Memory B cell (primary cell): ENCODE results near the gene CTH.

Experiments used
- ATAC-seq: fragments of 150-1000 bp; cut with Tn5 transposase; 2 replicates; pipeline ENCODE4 v1.10.0; 2021; ENCODE audit warnings: low read depth, mild to moderate bottlenecking, moderate library complexity
- DNase-seq, 2 donors: peaks; one replicate each; pipeline ENCODE4 v3.0.0; 2022; ENCODE audit warnings: low spot score in 2 of 2
- H3K27ac Mint-ChIP-seq: one replicate; pipeline ENCODE4 v1.8.0; 2022; ENCODE audit warnings: mild to moderate bottlenecking, moderate library complexity, mixed read lengths
- H3K27me3 Mint-ChIP-seq: one replicate; pipeline ENCODE4 v1.8.0; 2022; ENCODE audit warnings: mixed read lengths
- H3K36me3 Mint-ChIP-seq: one replicate; pipeline ENCODE4 v1.8.0; 2022; ENCODE audit warnings: mild to moderate bottlenecking, mixed read lengths
- H3K4me1 Mint-ChIP-seq: one replicate; pipeline ENCODE4 v1.8.0; 2022; ENCODE audit warnings: mixed read lengths
- H3K4me3 Mint-ChIP-seq: one replicate; pipeline ENCODE4 v1.8.0; 2022; ENCODE audit warnings: mild to moderate bottlenecking, moderate library complexity, mixed read lengths
- H3K9me3 Mint-ChIP-seq: one replicate; pipeline ENCODE4 v1.8.0; 2022; ENCODE audit warnings: mixed read lengths

CTH gene

DNA sequence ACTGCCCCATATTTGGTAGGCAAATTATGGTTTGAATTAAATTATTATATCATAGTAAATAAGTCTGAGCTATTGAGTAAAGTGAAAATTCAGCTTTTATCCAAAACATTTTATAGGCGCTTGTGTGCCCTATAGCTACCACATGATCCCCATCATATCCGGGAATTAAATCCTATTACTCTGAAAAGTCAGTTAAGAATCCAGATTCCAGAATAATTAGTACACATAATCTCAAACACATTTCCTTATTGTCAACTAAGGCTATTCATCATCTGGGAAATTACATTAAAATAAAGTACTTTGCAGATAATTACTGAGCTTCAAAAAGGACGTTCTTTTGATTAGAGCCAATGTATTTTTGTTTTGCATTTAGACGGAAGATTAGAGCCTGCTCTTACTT, 72.3 kb downstream of the CTH start:
- Mint-ChIP-seq H3K4me3 (no peak overlapping the region), H3K27ac (no peak overlapping the region), H3K27me3 (no peaks in the 10 kb centered on the region), H3K9me3 (no peaks in the 10 kb centered on the region), H3K36me3 (no peaks in the 10 kb centered on the region), H3K4me1 (no peaks in the 10 kb centered on the region)
- DNase-seq (no peak), ATAC-seq (no peak)

DNA sequence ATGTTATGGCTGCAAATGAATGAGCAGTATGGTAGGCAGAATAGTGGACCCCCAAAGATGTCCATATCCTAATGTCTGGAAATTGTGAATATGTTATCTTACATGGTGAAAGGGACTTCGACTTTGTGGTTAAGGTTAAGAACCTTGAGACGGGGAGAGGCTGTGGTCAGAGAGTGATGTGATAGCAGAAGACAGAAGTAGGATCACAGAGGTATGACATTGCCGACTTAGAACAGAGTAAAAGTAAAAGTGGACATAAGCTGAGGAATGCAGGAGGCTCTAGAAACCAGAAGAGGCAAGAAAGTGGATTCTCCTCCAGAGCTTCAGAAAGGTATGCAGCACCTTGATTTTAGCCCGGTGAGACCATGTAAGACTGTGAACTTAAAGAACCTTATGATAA, 74.6 kb downstream of the CTH start:
- Mint-ChIP-seq H3K9me3 (peaks cover 3% of the 10 kb centered on the region), H3K36me3 (peaks cover 2% of the 10 kb centered on the region), H3K4me3 (no peak overlapping the region), H3K27ac (no peak overlapping the region), H3K27me3 (no peaks in the 10 kb centered on the region), H3K4me1 (no peaks in the 10 kb centered on the region)
- DNase-seq (no peak), ATAC-seq (no peak)

DNA sequence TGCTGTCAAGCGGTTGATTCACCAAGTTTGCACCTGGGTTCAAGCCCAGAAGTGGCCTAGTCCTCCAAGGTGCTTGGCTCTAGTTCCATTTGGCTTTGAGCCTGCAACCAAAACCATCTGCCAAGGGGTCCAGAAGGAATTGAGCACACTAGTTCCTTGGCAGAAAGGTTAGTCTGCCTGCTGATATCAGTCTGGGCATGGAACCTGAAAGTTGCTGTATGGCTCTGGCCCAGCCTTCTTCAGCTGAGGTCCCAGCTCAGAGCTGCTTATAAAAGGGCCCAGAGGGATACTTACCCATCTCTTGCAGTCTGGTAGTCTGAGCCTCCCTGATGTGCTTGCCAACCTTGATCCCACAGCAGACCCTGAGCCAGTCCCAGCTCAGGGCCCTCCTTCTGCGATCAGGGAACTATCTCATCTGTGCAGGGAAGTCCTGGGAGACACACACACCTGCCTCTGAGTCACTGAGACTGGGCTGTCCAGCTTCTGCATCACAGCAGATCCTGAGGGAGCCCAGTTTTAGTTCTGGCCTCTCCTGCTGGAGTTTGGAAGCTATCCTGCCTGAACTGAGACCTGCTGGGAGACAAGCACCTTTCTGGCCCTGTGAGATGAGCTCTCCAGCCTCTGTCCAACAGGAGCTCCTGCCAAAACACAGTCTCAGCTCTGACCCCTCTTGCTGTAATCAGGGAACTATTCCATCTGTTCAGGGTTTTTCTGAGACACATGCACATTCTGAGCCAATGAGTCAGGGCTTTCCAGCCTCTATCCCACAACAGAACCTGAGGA, 75.8 kb downstream of the CTH start:
- H3K27me3 Mint-ChIP-seq: peaks cover 1% of the 10 kb centered on the region
- DNase-seq (no peak), ATAC-seq (no peak)
- H3K4me1 Mint-ChIP-seq: no peaks in the 10 kb centered on the region
- no peak overlapping the region for H3K4me3 Mint-ChIP-seq
- H3K9me3 Mint-ChIP-seq: peaks cover 3% of the 10 kb centered on the region
- H3K27ac Mint-ChIP-seq: no peak overlapping the region
- H3K36me3 Mint-ChIP-seq: peaks cover 2% of the 10 kb centered on the region

DNA sequence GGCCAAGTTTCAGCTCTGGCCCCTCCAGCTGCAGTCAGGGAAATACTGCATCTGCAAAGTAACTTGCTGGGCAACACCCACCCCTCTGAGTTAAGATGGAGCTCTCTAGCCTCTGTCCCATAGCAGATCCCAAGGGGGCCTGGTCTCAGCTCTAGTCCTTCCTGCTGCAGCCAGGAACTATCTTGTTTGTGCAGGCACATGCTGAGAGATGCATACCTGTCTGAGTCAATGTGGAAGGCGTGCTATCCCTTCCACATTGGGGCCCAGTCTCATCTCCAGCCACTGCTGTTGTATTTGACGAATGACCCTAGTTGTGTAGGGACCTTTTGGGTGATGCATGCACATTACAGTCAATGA, 76.4 kb downstream of the CTH start:
- Mint-ChIP-seq H3K9me3 (peaks cover 3% of the 10 kb centered on the region), H3K4me1 (no peaks in the 10 kb centered on the region), H3K36me3 (peaks cover 2% of the 10 kb centered on the region), H3K27me3 (peaks cover 1% of the 10 kb centered on the region), H3K27ac (no peak overlapping the region), H3K4me3 (no peak overlapping the region)
- DNase-seq: no peak
- ATAC-seq: no peak

DNA sequence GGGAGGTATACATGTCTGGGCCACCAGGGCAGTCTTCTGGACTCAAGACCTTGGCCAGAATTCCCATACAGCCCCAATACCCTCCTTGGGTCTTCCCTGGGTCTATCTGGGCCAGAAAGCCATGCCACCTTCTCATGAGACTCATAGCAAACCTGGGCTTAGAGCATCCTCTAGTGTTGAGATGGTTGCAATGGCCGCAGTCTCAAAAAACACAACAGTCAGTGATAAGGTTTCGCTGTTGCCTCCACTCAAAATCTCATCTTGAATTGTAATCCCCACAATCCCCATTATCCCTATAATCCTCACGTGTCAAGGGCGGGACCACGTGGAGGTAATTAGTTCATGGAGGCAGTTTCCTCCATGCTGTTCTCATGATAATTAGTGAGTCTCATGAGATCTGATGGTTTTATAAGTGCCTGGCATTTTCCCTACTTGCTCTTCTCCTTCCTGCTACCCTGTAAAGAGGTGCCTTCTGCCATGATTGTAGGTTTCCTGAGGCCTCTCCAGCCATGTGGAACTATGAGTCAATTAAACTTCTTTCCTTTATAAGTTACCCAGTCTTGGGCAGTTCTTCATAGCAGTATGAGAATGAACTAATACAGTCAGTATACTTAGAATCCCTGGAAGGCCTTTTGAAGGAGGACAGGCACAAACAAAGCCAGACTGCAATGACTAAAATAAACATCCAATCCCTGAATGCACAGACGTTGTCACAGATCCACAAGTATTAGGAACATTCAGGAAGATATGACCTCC, 77.0 kb downstream of the CTH start:
- no peak overlapping the region for H3K27ac Mint-ChIP-seq
- ATAC-seq (no peak), DNase-seq (no peak)
- H3K36me3 Mint-ChIP-seq: peaks cover 2% of the 10 kb centered on the region
- H3K4me1 Mint-ChIP-seq: no peaks in the 10 kb centered on the region
- H3K4me3 Mint-ChIP-seq: no peak overlapping the region
- H3K27me3 Mint-ChIP-seq: peaks cover 1% of the 10 kb centered on the region
- H3K9me3 Mint-ChIP-seq: peaks cover 3% of the 10 kb centered on the region
